NCI-H510A (cell line): ENCODE results near the gene MAPKAP1.
"Not testable (repeated sequence)": the region's sequence is repeated elsewhere in the genome, so short reads cannot be mapped to it uniquely, and the experiment has no call there.

Experiments
- DNase-seq: peaks from one replicate; lab custom pipeline; 2025; lab: John Stamatoyannopoulos, UW

The MAPKAP1 gene

DNA sequence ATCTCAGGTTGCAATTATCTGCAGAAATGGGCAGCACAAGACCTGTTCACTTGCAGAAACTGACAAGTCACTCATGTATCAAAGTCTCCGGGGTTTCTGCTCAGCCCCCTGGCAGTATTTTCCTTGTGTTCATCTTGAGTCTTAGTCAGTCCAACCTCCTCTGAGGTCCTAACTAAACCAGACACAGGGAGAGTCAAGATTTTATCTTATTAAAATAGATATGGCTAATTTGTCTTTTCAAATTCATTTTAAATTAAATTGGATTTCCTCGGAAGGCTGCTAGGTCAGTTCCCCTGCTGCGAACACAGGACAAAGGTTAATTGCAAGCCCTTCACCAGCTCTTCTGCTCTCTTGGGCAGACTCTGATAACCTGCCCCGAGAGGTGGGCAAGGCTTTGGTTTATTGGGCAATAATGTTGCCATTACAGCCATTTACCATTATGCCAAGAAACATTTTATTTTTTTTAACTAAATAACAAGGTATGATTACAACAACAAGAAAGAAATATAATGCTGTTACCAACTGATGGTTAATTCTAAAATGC lies 103.5 kb downstream of the MAPKAP1 start:
- DNase-seq, result no peak

DNA sequence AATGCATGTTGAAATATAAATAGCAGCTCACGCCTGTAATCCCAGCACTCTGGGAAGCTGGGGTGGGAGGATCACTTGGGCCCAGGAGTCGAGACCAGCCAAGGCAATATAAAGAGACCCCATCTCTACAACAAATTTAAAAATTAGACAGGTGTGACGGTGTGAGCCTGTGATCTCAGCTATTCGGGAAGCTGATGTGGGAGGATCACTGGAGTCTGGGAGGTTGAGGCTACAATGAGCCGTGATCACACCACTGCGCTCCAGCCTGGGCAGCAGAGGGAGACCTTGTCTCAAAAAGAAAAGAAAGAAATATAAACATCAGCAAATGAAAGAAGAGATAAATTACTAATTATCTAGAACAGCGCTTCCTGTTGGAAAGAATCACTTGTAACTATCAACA lies 105.0 kb downstream of the MAPKAP1 start:
- DNase-seq, result no peak

DNA sequence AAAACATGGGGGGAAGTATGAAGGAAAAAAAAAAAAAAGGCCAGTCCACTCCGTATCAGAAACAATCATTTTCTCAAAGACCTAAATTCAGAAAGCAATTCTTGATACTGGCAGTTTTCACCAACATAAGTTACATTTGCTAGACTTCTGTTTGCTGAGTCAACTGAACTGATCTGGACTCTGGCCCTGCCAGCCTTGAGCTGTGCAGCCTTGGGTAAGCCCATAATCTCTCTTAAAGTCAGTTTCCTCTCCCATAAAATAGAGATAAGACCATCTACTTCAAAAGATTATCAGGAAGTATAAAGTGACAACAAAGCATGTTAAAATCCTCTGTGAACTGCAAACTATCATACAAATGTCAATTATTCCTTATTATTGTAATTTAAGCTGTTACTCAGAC lies 106.8 kb downstream of the MAPKAP1 start:
- no peak for DNase-seq

DNA sequence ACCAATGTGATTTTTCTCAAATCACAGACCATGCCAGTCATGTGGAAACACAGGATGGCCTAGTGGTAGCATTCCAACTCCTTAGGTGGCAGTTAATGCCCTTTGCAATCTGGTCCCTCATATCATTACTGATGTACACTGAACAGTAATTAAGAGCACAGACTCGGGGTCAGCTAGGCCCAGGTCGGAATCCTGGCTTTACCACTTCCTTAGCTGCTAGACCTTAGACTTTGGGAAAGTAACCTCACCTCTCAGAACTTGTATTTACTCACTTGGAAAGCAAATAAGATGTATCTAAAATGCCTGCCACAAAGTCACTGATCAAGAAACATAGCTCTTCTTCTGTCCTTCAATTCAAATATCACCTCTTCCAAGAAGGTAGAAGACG lies 112.8 kb downstream of the MAPKAP1 start:
- DNase-seq, result no peak

DNA sequence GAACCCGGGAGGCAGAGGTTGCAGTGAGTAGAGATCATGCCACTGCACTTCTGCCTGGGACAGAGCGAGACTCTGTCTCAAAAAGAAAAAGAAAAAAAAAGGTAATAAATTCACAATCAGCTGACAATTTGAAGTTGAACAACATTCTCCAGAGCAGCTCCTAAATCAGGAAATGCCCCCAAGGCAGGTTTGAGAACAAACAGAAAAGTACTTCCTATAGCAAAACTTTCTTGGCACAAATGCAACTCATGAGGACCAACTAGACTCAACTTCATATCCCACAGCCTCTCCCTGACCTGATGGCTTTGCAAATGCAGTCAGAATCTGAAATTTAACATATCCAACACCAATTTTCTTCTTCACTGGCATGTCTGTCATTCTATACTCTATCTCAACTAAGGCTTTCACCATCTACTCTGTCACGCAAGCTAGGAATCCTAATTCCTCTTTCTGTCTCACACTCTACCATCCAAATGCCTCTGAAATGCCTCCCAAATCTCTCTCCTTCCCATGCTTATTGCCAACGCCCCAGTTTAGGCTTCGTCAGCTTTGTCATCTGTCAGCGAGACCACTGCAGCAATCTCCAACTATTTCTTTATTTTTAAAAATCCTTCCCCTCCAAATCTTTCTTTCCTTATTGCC lies 113.3 kb downstream of the MAPKAP1 start:
- no peak for DNase-seq

DNA sequence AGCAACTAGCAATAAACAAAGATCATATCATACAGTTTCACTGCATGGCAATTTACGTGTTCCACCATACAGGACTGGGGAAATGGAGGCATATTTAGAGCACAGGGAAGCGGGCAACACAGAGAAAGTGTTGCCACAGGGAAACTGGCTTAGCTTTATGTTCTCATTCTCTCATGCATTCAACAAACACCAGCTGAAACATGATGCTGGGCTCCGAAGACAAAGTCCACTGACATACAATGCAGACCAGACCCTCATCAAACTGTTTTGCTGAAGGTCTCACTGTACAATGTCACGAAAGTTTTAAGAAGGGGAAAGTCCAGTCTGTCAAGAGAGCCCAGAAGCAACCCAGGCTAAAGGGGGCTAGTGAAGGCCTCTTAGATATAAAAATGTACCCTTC lies 115.1 kb downstream of the MAPKAP1 start:
- no peak for DNase-seq

DNA sequence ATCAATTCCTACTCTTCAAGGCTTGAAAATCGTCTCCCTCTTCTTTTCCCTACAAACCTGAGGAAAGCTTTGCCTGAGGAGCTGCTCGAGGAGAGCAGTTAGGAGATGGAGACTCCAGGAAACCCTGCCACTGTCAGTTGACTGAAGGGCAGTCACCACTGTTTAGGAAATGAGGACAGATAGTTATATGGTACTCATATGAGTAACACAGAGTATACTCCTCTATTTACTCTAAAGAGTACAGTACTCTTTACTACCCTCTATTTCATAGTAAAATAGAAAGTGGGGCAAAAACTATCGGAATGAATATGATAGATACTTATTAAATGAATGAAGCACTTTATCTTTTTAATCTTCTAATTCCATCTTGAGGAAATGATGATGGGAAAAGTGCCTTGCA lies 115.8 kb downstream of the MAPKAP1 start:
- no peak for DNase-seq

DNA sequence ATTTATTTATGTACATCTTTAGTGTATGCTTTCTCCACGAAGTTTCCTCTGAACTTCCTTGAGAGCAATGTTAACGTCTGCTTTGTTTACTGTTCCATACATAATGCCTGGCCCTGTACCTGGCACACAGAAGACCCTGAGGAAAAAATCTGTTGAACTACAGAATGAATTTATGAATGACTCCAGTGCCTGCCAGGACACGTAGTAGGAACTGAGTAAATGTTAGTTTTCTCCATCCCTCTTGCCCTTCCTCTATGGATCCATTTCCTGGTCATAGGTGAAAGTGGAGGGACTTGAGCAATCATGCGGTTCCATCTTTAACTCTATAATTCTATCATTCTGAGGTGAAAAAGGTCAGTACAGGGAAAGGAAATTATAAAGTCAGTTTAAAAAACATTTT lies 117.7 kb downstream of the MAPKAP1 start:
- no peak for DNase-seq

DNA sequence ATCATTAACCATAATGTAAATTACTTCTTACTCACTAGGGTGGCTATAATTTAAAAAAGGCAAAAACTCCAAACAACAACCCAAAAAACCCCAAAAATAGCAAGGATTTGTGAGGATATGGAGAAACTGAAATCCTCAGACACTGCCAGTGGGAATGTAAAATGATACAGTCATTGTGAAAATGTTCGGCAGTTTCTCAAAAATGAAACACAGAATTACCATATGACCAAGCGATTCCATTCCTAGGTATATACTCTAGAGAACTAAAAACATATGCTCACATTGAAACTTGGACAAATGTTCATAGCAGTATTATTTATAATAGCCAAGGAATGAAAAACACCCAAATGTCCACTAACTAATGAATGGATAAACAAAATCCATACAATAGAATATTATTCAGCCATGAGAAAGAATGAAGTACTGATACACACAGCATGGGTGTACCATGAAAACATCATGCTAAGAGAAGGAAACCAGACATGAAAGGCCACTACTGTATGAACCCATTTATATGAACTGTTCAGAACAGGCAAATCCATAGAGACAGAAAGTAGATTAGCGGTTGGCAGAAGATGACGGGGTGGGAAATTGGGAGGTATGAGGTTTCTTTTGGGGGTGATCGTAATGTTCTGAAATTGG lies 119.1 kb downstream of the MAPKAP1 start:
- DNase-seq, result no peak

DNA sequence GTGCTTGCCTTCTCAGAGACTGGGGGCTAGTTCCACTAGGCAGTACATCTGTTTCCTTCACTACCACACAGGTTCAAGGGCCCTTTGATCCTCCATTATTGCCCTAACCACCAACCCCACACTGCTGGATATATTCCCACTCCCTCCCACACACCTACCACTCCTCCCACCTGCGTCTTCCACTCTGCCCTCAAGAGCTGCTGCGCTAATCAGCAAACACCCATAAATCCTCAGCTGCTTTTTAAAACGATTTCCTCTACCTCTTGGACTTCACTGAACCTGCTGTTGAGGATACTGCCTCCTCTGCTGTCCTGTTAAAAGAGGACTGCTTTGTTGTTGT lies 120.9 kb downstream of the MAPKAP1 start:
- DNase-seq, result peak; percentile 68

DNA sequence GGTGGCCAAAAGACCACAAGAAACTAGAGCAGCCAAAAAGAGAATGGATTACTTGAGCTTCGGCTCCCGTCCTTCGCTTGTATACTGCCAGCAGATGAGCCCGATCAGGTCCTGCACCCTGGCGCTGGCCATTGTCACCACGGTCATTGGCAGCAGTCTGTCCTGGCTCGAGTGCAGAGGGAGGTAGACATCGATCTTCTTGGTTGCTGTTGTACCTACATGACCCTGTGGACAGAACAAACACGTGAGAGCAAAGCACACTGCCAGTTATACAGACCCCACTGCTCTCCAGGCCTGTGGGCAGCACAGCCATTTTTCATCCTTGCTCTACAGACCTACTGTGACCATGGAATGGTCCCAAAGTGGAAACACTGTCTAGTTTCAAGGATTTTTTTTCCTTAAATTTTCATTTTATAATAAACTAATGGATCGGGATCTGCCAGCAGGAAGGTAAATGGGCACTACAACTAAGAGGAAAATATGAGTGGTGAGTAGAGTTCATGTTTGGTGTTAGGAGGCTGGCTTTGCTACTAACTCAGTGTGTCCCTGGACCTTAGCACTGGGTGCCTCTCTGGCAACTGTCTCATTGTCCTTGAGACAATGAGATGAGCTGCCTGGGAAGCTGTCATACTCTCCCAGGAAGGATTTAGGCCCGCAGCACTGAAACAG lies 121.4 kb downstream of the MAPKAP1 start:
- no peak for DNase-seq

DNA sequence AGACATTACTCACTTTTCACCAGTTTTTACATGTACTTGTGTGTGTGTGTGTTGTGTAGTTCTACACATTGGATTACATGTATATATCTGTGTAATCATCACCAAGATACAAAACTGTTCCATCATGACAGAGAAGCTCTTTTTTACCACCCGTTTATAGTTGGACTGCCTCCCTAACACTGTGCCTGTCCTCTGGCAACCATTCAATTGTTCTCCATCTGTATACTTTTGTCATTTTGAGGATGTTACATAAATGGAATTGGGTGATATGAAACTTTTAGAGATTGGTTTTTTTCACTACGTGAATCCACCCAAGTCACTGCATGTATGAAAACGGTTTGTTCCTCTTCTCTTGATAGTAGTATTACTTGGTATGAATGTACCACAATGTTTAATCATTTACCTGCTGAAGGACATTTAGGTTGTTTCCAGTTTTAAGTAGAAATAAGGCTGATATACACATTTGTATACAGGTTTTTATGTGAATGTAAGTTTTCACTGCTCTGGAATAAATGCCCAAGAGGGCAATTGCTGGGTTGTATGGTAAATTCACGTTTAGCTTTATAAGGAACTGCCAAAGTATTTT lies 126.2 kb downstream of the MAPKAP1 start:
- DNase-seq, result no peak

DNA sequence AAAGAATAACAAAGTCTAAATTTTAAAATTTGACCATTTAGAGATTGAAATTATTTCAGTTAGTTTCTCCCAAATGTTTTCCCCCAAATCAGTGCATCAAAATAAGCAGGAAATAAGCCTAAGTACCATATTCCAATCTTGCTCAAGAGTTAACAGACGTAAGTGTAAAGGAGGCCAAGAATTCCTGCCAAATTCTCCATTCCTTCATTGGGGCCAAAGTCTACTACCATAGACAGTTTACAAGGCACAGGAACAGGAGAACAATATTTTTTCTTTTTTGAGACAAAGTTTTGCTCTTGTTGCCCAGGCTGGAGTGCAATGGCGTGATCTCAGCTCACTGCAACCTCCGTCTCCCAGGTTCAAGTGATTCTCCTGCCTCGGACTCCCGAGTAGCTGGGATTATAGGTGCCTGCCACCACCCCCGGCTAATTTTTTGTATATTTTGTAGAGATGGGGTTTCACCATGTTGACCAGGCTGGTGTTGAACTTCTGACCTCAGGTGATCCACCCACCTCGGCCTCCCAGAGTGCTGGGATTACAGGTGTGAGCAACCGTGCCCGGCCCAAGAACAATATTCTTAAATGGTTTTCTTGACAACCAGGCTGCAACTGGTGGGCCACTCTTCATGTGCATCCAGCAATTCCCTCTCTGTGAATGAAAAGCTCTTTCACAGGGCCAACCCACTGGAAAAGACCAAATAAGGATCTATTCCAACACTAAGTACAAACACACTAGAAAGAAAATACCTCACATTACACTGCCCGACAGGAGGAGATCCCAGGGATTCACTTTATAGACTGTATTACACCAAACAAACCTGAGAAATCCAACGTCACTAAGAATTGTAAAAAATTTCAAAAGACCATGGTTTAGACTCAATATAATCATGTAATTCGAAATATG lies 127.7 kb downstream of the MAPKAP1 start:
- no peak for DNase-seq

DNA sequence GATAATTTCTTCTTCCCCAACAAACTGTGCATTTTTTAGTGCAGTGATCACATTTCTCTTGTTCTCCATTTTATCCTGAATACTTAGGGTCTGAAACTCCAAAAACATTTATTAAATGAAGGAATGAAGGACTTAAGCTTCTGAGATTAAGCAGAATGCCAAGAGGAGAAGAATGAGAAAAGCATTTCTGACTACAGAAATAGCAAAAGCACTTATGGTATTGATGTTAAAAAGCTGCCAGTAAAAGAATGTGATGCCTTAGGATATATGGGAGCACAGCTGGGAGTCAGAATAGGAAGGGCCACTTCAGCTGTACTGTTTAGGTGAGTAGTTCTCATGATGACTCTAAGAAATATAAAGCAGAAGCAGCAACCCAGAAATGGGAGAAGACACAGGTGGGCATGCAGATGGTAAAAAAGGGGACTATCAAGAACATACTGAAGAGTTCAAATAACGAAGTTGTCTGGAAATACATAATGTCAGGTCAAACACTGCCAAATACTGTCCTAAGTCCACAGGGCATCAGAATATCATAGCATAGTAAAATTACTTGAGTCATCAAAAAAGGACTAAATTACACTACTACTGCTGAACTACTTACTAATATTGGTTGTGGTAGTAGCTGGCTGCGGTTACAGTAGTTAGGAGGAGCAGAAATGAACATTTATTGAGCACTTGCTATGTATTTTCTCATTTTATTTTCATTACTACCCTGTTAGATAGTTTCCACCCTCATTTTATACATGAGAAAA lies 132.7 kb downstream of the MAPKAP1 start:
- DNase-seq, result no peak

DNA sequence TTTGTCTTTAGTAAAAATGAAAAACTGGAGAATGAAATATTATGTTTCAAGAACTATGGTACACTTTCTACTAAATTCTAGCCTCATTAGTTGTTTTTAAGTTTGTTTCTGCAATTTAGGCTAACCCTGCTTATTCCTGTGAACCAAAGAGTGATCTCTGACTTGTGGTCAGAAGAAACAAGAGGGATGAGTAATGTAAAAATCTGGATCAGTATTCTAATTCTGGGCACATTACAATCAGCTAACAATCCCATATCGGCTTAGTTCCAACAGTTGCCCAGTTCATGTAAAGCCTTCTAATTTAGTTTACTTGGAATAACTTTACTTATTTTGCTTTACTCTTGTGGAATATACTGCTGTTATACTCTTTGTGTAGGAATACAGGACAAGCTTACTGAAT lies 134.5 kb downstream of the MAPKAP1 start:
- not testable (repeated sequence) for DNase-seq

DNA sequence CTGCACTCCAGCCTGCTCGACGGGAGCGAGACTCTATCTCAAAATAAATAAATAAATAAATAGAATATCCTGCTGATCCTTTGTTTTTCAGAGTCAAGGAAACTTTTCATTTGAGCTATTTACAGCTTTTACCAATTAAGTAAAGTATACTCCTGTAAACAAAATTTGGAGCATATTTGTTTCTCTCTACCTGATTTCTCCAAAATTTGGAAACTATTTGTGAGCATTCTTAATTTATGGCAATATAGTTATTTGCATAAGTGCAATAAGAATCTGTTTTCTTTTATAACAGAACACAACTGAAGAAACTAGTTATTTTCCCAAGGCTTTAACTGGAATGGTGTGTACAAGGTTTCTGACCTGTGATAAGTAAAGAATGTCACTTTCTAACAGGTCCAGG lies 135.2 kb downstream of the MAPKAP1 start:
- DNase-seq, result not testable (repeated sequence)

DNA sequence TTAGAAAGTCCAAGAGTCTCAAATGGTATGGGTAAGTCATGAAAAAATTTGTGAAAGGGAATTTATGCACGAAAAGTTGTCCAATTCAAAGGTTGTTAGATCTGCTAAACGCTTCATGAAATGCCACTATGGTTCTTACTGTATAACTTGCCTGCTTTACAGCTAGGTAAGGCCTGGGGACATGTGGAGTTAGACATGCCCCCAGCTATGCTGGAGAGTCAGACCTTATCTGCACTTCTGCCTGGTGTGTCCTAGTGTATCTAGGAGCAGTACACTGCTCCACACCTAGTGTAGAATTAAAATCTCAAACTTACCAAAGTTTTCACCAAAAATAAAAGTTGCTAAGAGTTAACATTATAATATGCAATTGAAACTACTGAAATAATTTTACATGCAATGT lies 136.8 kb downstream of the MAPKAP1 start:
- no peak for DNase-seq

DNA sequence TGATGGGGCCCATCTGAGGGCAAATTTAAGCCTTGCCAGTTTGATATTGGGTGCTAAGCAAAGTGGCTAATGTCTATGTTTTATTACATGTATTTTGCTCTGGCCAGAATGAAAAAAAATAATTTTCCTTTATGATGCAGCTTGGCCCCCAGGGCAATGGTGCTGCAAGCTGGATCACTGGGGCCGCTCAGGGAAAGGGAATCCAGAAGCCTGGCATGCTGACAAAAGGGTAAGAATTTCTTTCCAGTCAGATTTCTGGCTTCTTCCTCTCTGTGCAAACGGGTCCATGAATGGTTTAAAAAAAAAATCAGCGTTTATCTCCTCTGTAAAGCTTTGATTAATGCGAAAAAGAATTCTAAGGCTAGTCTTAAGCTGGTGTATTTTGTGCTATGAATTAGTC lies 138.4 kb downstream of the MAPKAP1 start:
- DNase-seq, result no peak

DNA sequence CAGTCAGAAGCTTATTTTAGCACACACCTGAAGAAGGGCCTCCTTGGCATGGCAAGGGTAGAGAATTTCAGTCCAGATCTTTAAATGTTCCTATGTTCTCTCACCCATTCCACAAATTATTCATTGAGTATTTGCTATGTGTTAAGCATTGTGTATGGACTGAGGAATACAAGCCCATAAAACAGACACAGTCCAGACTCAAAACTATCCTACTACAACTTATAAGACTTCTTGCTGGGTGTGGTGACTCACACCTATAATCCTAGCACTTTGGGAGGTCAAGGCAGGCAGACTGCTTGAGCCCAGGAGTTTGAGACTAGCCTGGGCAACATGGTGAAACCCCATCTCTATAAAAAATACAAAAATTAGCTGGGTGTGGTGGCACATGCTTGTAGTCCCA lies 141.0 kb downstream of the MAPKAP1 start:
- DNase-seq, result not testable (repeated sequence)

DNA sequence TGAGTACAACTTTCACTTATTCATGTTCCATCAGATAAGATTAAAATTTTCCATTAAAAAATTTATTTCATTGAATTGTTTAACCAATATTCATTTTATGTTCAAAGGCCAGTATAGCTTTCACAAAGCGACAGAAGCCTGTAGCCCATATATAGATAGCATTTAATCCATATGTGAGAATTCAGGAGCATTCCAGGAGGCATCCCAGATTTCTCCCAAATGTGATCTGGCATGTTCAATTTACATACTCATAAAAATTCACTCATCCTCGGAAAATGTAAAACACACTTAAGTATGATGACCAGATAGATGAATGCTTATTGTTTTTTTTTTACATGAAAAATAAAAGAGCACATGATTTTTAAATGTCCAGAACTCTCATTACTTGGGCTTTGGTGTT lies 141.9 kb downstream of the MAPKAP1 start:
- no peak for DNase-seq

DNA sequence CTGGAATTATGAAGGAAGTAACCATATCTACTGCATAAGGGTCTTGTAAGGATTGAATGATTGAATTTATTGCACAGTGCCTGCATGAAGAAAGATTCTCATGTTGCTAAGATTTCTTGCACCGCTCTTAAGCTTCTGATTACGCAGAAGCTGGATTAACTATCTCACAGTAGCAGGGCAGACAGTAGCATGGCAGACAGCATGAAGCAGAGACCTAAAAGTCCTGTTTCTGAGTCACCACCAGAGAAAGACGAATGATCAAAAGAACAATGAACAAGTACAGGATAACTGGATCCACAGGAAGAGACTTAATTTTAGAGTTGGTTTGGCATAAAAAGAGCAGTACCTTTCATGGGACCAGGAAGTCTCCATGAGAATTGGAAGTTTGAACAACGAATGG lies 142.4 kb downstream of the MAPKAP1 start:
- no peak for DNase-seq
